GM23338 (cell line): ENCODE measurements around the gene TNS3.

Experiments used
- CREB1 ChIP-seq: fragments of 250-450 bp; sonication (Bioruptor Pico); IDR thresholded peaks from 2 replicates; pipeline ENCODE4 v1.5.0; 2020; ENCODE audit warnings: low read depth, mild to moderate bottlenecking, moderate library complexity
- EZH2 ChIP-seq: fragments of 200-600 bp; sonication (generic); IDR thresholded peaks from one replicate; pipeline ENCODE4 v1.8.0; 2017; ENCODE audit warnings: antibody characterized with exemption, mild to moderate bottlenecking, low read depth; ENCODE audit not compliant: unreplicated experiment
- EZH2phosphoT487 ChIP-seq: fragments of 200-600 bp; sonication (generic); IDR thresholded peaks from one replicate; pipeline ENCODE4 v1.8.1; 2018; ENCODE audit warnings: antibody characterized with exemption; ENCODE audit not compliant: unreplicated experiment
- JUNB ChIP-seq: IDR thresholded peaks from one replicate; pipeline ENCODE4 v1.6.1; 2016; ENCODE audit warnings: antibody characterized with exemption; ENCODE audit not compliant: unreplicated experiment
- NANOG ChIP-seq: IDR thresholded peaks from 2 replicates; pipeline ENCODE4 v1.6.1; 2016; ENCODE audit warnings: antibody characterized with exemption, borderline replicate concordance
- POLR2AphosphoS5 ChIP-seq: IDR thresholded peaks from 2 replicates; pipeline ENCODE4 v1.6.1; 2016; ENCODE audit warnings: antibody characterized with exemption, low read depth
- STAT1 ChIP-seq: IDR thresholded peaks from one replicate; pipeline ENCODE4 v1.6.1; 2016; ENCODE audit warnings: antibody characterized with exemption; ENCODE audit not compliant: unreplicated experiment
- ZNF114 ChIP-seq: fragments of 250-450 bp; sonication (Bioruptor Pico); IDR thresholded peaks from 2 replicates; pipeline ENCODE4 v1.5.0; 2020; ENCODE audit warnings: mild to moderate bottlenecking, moderate library complexity
- ZNF331 ChIP-seq: fragments of 250-450 bp; sonication (Bioruptor Pico); IDR thresholded peaks from 2 replicates; pipeline ENCODE4 v1.5.0; 2020; ENCODE audit warnings: low read depth, mild to moderate bottlenecking, moderate library complexity
- TF ChIP-seq, protein P1 (sequence below), 2 experiments: fragments of 200-600 bp in 1 of 2; sonication (generic) in 1 of 2; conservative IDR thresholded peaks; 2 replicates each; pipeline versions ENCODE4 v1.5.1 to v1.6.1; 2016 to 2017; ENCODE audit warnings: antibody characterized with exemption in 2 of 2, low read depth in 2 of 2, mild to moderate bottlenecking in 2 of 2, moderate library complexity in 1 of 2
- TF ChIP-seq, protein P2 (sequence below): IDR thresholded peaks from one replicate; pipeline ENCODE4 v1.6.1; 2018; ENCODE audit warnings: antibody characterized with exemption; ENCODE audit not compliant: unreplicated experiment
- TF ChIP-seq, protein P3 (sequence below): IDR thresholded peaks from 2 replicates; pipeline ENCODE4 v1.6.1; 2016; ENCODE audit warnings: antibody characterized with exemption

DNA sequence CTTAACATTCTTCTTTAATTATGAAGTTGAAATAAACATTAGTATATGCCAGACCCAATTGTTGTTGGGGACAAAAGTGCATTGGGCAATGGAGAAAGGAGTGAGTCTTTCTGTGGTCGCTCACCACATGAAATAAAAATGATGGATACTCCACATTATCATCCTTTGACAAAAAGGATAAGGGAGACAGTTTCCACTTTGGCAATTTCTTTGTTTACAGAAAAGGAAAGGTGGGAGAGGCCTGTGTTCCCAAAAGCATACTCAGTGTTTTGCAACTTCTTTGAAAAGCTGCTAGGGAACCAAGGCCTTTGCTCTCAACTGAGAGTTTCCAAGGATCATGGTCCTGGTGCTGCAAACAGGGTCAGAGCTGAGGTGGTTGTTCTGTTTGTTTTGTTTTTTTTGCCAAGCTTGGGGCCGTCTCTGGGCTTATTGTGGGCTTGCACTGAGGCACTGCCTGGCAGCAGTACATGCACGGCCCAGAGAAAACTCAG is 341.9 kb downstream of the TNS3 start:
- TF ChIP-seq EZH2 (no peak), JUNB (no peak), POLR2AphosphoS5 (no peak), EZH2phosphoT487 (no peak), NANOG (no peak), STAT1 (no peak), CREB1 (no peak), ZNF114 (CRISPR knock-in tag) (no peak), ZNF331 (CRISPR knock-in tag) (no peak)
- TF ChIP-seq, protein P1, sequence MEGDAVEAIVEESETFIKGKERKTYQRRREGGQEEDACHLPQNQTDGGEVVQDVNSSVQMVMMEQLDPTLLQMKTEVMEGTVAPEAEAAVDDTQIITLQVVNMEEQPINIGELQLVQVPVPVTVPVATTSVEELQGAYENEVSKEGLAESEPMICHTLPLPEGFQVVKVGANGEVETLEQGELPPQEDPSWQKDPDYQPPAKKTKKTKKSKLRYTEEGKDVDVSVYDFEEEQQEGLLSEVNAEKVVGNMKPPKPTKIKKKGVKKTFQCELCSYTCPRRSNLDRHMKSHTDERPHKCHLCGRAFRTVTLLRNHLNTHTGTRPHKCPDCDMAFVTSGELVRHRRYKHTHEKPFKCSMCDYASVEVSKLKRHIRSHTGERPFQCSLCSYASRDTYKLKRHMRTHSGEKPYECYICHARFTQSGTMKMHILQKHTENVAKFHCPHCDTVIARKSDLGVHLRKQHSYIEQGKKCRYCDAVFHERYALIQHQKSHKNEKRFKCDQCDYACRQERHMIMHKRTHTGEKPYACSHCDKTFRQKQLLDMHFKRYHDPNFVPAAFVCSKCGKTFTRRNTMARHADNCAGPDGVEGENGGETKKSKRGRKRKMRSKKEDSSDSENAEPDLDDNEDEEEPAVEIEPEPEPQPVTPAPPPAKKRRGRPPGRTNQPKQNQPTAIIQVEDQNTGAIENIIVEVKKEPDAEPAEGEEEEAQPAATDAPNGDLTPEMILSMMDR (conservative IDR thresholded peaks at IDR 0.05; ENCODE audit: low read depth in 2 of 2) = no peak
- TF ChIP-seq, protein P2, sequence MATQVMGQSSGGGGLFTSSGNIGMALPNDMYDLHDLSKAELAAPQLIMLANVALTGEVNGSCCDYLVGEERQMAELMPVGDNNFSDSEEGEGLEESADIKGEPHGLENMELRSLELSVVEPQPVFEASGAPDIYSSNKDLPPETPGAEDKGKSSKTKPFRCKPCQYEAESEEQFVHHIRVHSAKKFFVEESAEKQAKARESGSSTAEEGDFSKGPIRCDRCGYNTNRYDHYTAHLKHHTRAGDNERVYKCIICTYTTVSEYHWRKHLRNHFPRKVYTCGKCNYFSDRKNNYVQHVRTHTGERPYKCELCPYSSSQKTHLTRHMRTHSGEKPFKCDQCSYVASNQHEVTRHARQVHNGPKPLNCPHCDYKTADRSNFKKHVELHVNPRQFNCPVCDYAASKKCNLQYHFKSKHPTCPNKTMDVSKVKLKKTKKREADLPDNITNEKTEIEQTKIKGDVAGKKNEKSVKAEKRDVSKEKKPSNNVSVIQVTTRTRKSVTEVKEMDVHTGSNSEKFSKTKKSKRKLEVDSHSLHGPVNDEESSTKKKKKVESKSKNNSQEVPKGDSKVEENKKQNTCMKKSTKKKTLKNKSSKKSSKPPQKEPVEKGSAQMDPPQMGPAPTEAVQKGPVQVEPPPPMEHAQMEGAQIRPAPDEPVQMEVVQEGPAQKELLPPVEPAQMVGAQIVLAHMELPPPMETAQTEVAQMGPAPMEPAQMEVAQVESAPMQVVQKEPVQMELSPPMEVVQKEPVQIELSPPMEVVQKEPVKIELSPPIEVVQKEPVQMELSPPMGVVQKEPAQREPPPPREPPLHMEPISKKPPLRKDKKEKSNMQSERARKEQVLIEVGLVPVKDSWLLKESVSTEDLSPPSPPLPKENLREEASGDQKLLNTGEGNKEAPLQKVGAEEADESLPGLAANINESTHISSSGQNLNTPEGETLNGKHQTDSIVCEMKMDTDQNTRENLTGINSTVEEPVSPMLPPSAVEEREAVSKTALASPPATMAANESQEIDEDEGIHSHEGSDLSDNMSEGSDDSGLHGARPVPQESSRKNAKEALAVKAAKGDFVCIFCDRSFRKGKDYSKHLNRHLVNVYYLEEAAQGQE = no peak
- TF ChIP-seq, protein P3, sequence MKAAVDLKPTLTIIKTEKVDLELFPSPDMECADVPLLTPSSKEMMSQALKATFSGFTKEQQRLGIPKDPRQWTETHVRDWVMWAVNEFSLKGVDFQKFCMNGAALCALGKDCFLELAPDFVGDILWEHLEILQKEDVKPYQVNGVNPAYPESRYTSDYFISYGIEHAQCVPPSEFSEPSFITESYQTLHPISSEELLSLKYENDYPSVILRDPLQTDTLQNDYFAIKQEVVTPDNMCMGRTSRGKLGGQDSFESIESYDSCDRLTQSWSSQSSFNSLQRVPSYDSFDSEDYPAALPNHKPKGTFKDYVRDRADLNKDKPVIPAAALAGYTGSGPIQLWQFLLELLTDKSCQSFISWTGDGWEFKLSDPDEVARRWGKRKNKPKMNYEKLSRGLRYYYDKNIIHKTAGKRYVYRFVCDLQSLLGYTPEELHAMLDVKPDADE = no peak
